HUES48 (cell line): ENCODE data around the gene OR6M1.

ENCODE experiments used
- H3K27ac ChIP-seq: one replicate; pipeline ENCODE4 v1.7.0; 2013; ENCODE audit warnings: low read depth, low read length, inconsistent platforms
- H3K27me3 ChIP-seq: 2 replicates; pipeline ENCODE4 v1.6.1; 2013; ENCODE audit warnings: mild to moderate bottlenecking, low read length; ENCODE audit not compliant: control insufficient read depth, insufficient read depth
- H3K36me3 ChIP-seq: 2 replicates; pipeline ENCODE4 v1.6.1; 2013; ENCODE audit warnings: low read length; ENCODE audit not compliant: control insufficient read depth, insufficient read depth
- H3K4me1 ChIP-seq: 2 replicates; pipeline ENCODE4 v1.6.1; 2013; ENCODE audit warnings: mild to moderate bottlenecking, low read length; ENCODE audit not compliant: control insufficient read depth, insufficient read depth
- H3K4me3 ChIP-seq: 2 replicates; pipeline ENCODE4 v1.5.1; 2013; ENCODE audit warnings: mild to moderate bottlenecking, low read depth, low read length
- H3K9ac ChIP-seq: 2 replicates; pipeline ENCODE4 v1.6.1; 2013; ENCODE audit warnings: mild to moderate bottlenecking, low read depth, low read length, moderate library complexity
- H3K9me3 ChIP-seq: 2 replicates; pipeline ENCODE4 v1.6.1; 2013; ENCODE audit warnings: low read length; ENCODE audit not compliant: control insufficient read depth, insufficient read depth

Gene OR6M1

DNA sequence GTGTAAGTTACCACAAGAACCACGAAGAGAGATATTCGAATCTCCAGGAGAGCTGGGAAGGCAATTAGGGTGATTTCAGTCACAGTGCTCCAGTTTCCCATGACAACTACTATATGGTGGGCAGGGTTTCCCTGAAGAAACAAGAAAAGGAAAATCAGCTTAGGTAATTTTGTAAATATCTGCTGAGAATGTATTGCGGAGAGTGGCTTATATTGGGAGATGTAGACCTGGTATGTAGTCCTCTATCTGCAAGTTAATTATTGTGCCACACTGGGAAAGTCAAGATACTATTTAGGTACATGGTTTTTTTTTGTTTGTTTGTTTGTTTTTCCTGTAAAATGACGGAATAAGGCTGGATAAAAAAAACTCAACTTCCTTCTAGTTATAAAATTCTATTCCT lies at the start of gene OR6M1:
OR6M1 (minus strand) TSS at position 101 of the 400 bp plus-strand sequence; CDS start at position 101, 0 bp downstream.
- no peaks in the 10 kb centered on the region for H3K36me3 ChIP-seq
- H3K27ac ChIP-seq, result no peak within 1 kb of the TSS
- H3K9ac ChIP-seq, result no peak within 1 kb of the TSS
- H3K27me3 ChIP-seq, result no peaks in the 10 kb centered on the region
- H3K9me3 ChIP-seq, result no peaks in the 10 kb centered on the region
- no peak within 1 kb of the TSS for H3K4me3 ChIP-seq
- no peaks in the 10 kb centered on the region for H3K4me1 ChIP-seq

GRCh38 chr11:123853038-123853437 lies 46.9 kb upstream of the OR6M1 start:
- H3K4me1 ChIP-seq, result peaks cover 8% of the 10 kb centered on the region
- H3K27ac ChIP-seq, result no peak overlapping the region
- H3K27me3 ChIP-seq, result no peaks in the 10 kb centered on the region
- no peak overlapping the region for H3K4me3 ChIP-seq
- no peak overlapping the region for H3K9ac ChIP-seq
- peaks cover 15% of the 10 kb centered on the region for H3K9me3 ChIP-seq
- H3K36me3 ChIP-seq, result no peaks in the 10 kb centered on the region

DNA sequence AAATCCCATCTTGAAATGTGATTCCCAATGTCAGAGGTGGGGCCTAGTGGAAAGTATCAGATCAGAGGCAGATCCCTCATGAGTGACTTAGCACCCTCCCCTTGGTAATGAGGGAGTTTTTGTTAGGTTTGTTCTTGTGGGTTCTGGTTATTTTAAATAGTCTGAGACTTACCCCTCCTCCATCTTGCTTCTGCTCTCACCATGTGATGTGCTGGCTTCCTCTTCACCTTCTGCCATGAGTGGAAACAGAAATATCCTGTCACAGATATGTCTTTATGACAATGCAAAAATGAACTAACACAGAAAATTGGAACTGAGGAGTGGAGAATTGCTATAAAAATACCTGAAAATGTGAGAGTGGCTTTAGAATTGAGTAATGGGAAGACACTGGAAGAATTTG lies 46.2 kb upstream of the OR6M1 start:
- H3K9ac ChIP-seq, result no peak overlapping the region
- peaks cover 15% of the 10 kb centered on the region for H3K9me3 ChIP-seq
- H3K27me3 ChIP-seq, result no peaks in the 10 kb centered on the region

GRCh38 chr11:123851110-123851509 lies 45.0 kb upstream of the OR6M1 start:
- Histone ChIP-seq H3K9ac (no peak overlapping the region), H3K9me3 (peaks cover 12% of the 10 kb centered on the region), H3K36me3 (no peaks in the 10 kb centered on the region), H3K4me1 (peaks cover 8% of the 10 kb centered on the region), H3K4me3 (no peak overlapping the region), H3K27ac (no peak overlapping the region), H3K27me3 (no peaks in the 10 kb centered on the region)

More for the DNA sequence above, 46.2 kb upstream of the OR6M1 start:
- no peaks in the 10 kb centered on the region for H3K36me3 ChIP-seq
- H3K4me1 ChIP-seq, result peaks cover 8% of the 10 kb centered on the region
- H3K27ac ChIP-seq, result no peak overlapping the region
- H3K4me3 ChIP-seq, result no peak overlapping the region

- Histone ChIP-seq H3K4me3 (no peak overlapping the region), H3K9ac (no peak overlapping the region), H3K27me3 (no peaks in the 10 kb centered on the region), H3K36me3 (no peaks in the 10 kb centered on the region), H3K9me3 (no peaks in the 10 kb centered on the region), H3K27ac (no peak overlapping the region), H3K4me1 (no peaks in the 10 kb centered on the region)
Measured at GRCh38 chr11:123841174-123841573, 35.0 kb upstream of the OR6M1 start.

DNA sequence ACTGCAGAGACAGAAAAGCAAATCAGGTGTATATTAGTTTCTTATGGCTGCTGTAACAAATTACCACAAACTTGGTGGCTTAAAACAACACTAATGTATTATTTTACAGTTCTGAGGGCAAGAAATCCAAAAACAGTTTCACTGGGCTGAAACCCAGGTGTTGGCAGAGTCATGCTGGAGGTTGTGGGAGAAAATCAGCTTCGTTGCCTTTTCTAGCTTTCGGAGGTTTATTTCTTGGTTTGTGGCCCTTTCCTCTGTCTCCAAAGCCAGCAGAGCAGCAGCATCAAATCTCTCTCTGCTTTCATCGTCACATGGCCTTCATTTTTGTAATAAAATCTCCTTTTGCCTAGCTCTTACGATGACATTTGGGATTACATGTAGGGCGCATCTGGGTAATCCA lies 33.0 kb upstream of the OR6M1 start:
- Histone ChIP-seq H3K27ac (no peak overlapping the region), H3K9ac (no peak overlapping the region), H3K4me1 (no peaks in the 10 kb centered on the region), H3K9me3 (no peaks in the 10 kb centered on the region), H3K36me3 (no peaks in the 10 kb centered on the region), H3K4me3 (no peak overlapping the region), H3K27me3 (no peaks in the 10 kb centered on the region)

- H3K4me3 ChIP-seq, result no peak overlapping the region
- no peaks in the 10 kb centered on the region for H3K36me3 ChIP-seq
- H3K9me3 ChIP-seq, result no peaks in the 10 kb centered on the region
- no peak overlapping the region for H3K9ac ChIP-seq
- H3K4me1 ChIP-seq, result no peaks in the 10 kb centered on the region
- H3K27me3 ChIP-seq, result no peaks in the 10 kb centered on the region
- no peak overlapping the region for H3K27ac ChIP-seq
Measured at GRCh38 chr11:123838659-123839058, 32.5 kb upstream of the OR6M1 start.

DNA sequence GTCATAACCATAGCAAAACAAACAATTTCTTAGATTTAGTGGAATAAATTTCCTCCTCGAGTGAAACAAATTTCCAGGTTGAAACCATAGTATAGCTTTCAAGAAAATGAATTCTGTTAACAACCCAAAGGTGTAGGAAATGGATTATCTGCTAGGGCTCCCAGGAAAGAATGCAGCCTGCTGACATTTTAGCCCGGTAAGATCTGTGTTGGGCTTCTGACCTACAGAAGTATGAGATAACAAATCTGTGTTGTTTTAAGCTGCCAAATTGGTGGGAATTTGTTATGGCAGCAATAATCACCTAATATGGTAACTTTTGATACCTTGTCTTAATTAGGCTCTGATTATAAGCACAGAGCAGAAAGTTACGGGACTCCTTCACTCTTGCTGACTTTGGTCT lies 32.0 kb upstream of the OR6M1 start:
- Histone ChIP-seq H3K27me3 (no peaks in the 10 kb centered on the region), H3K9me3 (no peaks in the 10 kb centered on the region), H3K27ac (no peak overlapping the region), H3K4me1 (no peaks in the 10 kb centered on the region), H3K4me3 (no peak overlapping the region), H3K36me3 (no peaks in the 10 kb centered on the region), H3K9ac (no peak overlapping the region)

DNA sequence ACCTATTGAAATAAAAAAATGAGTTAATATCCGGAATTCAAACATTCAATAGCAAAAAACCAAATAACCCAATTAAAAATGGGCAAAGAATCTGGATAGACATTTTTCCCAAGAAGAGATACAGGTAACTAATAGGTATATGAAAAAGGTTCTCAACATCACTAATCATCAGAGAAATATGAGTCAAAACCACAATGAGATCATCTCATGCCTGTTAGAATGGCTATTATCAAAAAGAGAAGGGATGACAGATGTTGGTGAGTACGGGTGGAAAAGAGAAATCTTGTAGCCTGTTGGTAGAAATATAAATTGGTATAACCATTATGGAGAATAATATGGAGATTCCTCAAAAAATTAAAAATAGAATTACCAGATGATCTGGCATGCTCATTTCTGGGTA lies 26.9 kb upstream of the OR6M1 start:
- Histone ChIP-seq H3K36me3 (no peaks in the 10 kb centered on the region), H3K9me3 (peaks cover 3% of the 10 kb centered on the region; the same call in 1 of the 2 replicates), H3K27ac (no peak overlapping the region), H3K4me1 (no peaks in the 10 kb centered on the region), H3K27me3 (no peaks in the 10 kb centered on the region), H3K9ac (no peak overlapping the region), H3K4me3 (no peak overlapping the region)

GRCh38 chr11:123829745-123830144 lies 23.6 kb upstream of the OR6M1 start:
- Histone ChIP-seq H3K9ac (no peak overlapping the region), H3K4me1 (no peaks in the 10 kb centered on the region), H3K4me3 (no peak overlapping the region), H3K27me3 (no peaks in the 10 kb centered on the region), H3K9me3 (peaks cover 3% of the 10 kb centered on the region; the same call in 1 of the 2 replicates), H3K36me3 (no peaks in the 10 kb centered on the region), H3K27ac (no peak overlapping the region)

DNA sequence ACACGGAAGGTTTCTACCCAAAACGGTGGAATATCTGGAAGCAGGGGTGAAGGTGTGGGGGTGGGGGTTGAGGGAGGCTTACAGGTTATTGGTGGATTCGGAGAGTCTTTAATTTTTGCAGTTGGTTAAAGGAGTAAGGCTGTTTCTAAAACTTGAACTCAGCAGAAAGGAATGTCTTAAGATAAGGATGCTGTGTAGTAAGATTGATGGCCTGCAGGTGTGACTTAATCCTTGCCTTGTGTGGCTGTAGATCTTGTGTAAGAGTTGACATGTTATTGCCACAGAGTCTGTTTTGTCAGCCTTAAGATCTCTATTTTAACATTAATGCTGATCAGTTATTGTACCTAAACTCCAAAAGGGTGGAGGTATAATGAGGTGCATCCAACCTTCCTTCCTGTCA lies 16.4 kb upstream of the OR6M1 start:
- Histone ChIP-seq H3K4me1 (peaks cover 4% of the 10 kb centered on the region; the same call in 1 of the 2 replicates), H3K27me3 (no peaks in the 10 kb centered on the region), H3K4me3 (no peak overlapping the region), H3K36me3 (no peaks in the 10 kb centered on the region), H3K27ac (peak overlapping the region; percentile 63), H3K9me3 (no peaks in the 10 kb centered on the region), H3K9ac (no peak overlapping the region)

GRCh38 chr11:123822032-123822431 lies 15.9 kb upstream of the OR6M1 start:
- no peak overlapping the region for H3K4me3 ChIP-seq
- H3K36me3 ChIP-seq, result no peaks in the 10 kb centered on the region
- H3K27ac ChIP-seq, result peak overlapping the region; percentile 63
- peaks cover 4% of the 10 kb centered on the region; the same call in 1 of the 2 replicates for H3K4me1 ChIP-seq
- H3K9me3 ChIP-seq, result no peaks in the 10 kb centered on the region
- no peaks in the 10 kb centered on the region for H3K27me3 ChIP-seq
- no peak overlapping the region for H3K9ac ChIP-seq
